SK-N-SH treated with all-trans-retinoic acid at 6 μM for 48 hours (cell line): ENCODE data around the gene ITGB1BP1.

Experiments used
- ATAC-seq: fragments of 200-7000 bp; cut with Tn5 transposase; 3 replicates; pipeline ENCODE4 v1.9.1; 2020; ENCODE audit warnings: mild to moderate bottlenecking, moderate library complexity
- ARNTL ChIP-seq: fragments of 450-650 bp; formaldehyde crosslinking; IDR thresholded peaks from 2 replicates; pipeline ENCODE4 v1.5.0; 2020; ENCODE audit warnings: low read depth, mild to moderate bottlenecking, moderate library complexity, borderline replicate concordance
- BACH2 ChIP-seq: fragments of 250-450 bp; sonication (Bioruptor Pico); IDR thresholded peaks from 2 replicates; pipeline ENCODE4 v1.9.0; 2021; ENCODE audit warnings: mild to moderate bottlenecking, borderline replicate concordance
- CREB5 ChIP-seq: fragments of 250-450 bp; sonication (Bioruptor Pico); IDR thresholded peaks from 2 replicates; pipeline ENCODE4 v1.5.1; 2020; ENCODE audit warnings: low read depth, mild to moderate bottlenecking, moderate library complexity
- CSDC2 ChIP-seq: fragments of 250-450 bp; sonication (Bioruptor Pico); IDR thresholded peaks from 2 replicates; pipeline ENCODE4 v1.5.0; 2020; ENCODE audit warnings: mild to moderate bottlenecking, moderate library complexity
- CSRNP3 ChIP-seq: fragments of 250-450 bp; sonication (Bioruptor Pico); IDR thresholded peaks from 2 replicates; pipeline ENCODE4 v1.5.1; 2021; ENCODE audit warnings: mild to moderate bottlenecking, moderate library complexity
- ESRRG ChIP-seq: fragments of 250-450 bp; sonication (Bioruptor Pico); IDR thresholded peaks from 2 replicates; pipeline ENCODE4 v1.6.1; 2021; ENCODE audit warnings: mild to moderate bottlenecking
- GLIS3 ChIP-seq: fragments of 250-450 bp; sonication (Bioruptor Pico); IDR thresholded peaks from 2 replicates; pipeline ENCODE4 v1.5.0; 2020; ENCODE audit warnings: mild to moderate bottlenecking, moderate library complexity
- ISL1 ChIP-seq: fragments of 250-450 bp; sonication (Bioruptor Pico); IDR thresholded peaks from 2 replicates; pipeline ENCODE4 v2.1.2; 2022; ENCODE audit warnings: mild to moderate bottlenecking, moderate library complexity
- OSR1 ChIP-seq: fragments of 250-450 bp; sonication (Bioruptor Pico); IDR thresholded peaks from 2 replicates; pipeline ENCODE4 v1.8.0; 2022; ENCODE audit warnings: moderate library complexity, mild to moderate bottlenecking, inconsistent platforms
- POU6F1 ChIP-seq: fragments of 250-450 bp; sonication (Bioruptor Pico); IDR thresholded peaks from 2 replicates; pipeline ENCODE4 v1.8.0; 2021; ENCODE audit warnings: low read depth, mild to moderate bottlenecking, moderate library complexity, borderline replicate concordance
- PPARA ChIP-seq: fragments of 250-450 bp; sonication (Bioruptor Pico); IDR thresholded peaks from 2 replicates; pipeline ENCODE4 v1.5.0; 2020; ENCODE audit warnings: mild to moderate bottlenecking, borderline replicate concordance
- RARB ChIP-seq: fragments of 250-450 bp; sonication (Bioruptor Pico); IDR thresholded peaks from 2 replicates; pipeline ENCODE4 v1.8.0; 2021; ENCODE audit warnings: mild to moderate bottlenecking, moderate library complexity
- SNAI2 ChIP-seq: fragments of 250-450 bp; sonication (Bioruptor Pico); IDR thresholded peaks from 2 replicates; pipeline ENCODE4 v1.5.0; 2020; ENCODE audit warnings: mild to moderate bottlenecking, moderate library complexity
- TCF4 ChIP-seq: fragments of 250-450 bp; sonication (Bioruptor Pico); IDR thresholded peaks from 2 replicates; pipeline ENCODE4 v1.8.0; 2021; ENCODE audit warnings: mild to moderate bottlenecking, moderate library complexity, borderline replicate concordance
- TOX ChIP-seq: fragments of 250-450 bp; sonication (Bioruptor Pico); IDR thresholded peaks from 2 replicates; pipeline ENCODE4 v1.8.0; 2021; ENCODE audit warnings: mild to moderate bottlenecking, moderate library complexity, borderline replicate concordance
- ZFP3 ChIP-seq: fragments of 250-450 bp; sonication (Bioruptor Pico); IDR thresholded peaks from 2 replicates; pipeline ENCODE4 v1.5.0; 2020; ENCODE audit warnings: mild to moderate bottlenecking, moderate library complexity
- ZFP30 ChIP-seq: fragments of 450-650 bp; formaldehyde crosslinking; IDR thresholded peaks from 2 replicates; pipeline ENCODE4 v1.5.0; 2022; ENCODE audit warnings: mild to moderate bottlenecking, moderate library complexity
- ZNF70 ChIP-seq: fragments of 450-650 bp; formaldehyde crosslinking; IDR thresholded peaks from 2 replicates; pipeline ENCODE4 v1.5.0; 2020; ENCODE audit warnings: mild to moderate bottlenecking, moderate library complexity
- ZNF8 ChIP-seq: fragments of 450-650 bp; formaldehyde crosslinking; IDR thresholded peaks from 2 replicates; pipeline ENCODE4 v1.5.0; 2020; ENCODE audit warnings: mild to moderate bottlenecking, moderate library complexity
- TF ChIP-seq, protein P1 (sequence below): fragments of 250-450 bp; sonication (Bioruptor Pico); IDR thresholded peaks from 2 replicates; pipeline ENCODE4 v1.8.0; 2020; ENCODE audit warnings: mild to moderate bottlenecking, moderate library complexity, borderline replicate concordance

Gene ITGB1BP1

DNA sequence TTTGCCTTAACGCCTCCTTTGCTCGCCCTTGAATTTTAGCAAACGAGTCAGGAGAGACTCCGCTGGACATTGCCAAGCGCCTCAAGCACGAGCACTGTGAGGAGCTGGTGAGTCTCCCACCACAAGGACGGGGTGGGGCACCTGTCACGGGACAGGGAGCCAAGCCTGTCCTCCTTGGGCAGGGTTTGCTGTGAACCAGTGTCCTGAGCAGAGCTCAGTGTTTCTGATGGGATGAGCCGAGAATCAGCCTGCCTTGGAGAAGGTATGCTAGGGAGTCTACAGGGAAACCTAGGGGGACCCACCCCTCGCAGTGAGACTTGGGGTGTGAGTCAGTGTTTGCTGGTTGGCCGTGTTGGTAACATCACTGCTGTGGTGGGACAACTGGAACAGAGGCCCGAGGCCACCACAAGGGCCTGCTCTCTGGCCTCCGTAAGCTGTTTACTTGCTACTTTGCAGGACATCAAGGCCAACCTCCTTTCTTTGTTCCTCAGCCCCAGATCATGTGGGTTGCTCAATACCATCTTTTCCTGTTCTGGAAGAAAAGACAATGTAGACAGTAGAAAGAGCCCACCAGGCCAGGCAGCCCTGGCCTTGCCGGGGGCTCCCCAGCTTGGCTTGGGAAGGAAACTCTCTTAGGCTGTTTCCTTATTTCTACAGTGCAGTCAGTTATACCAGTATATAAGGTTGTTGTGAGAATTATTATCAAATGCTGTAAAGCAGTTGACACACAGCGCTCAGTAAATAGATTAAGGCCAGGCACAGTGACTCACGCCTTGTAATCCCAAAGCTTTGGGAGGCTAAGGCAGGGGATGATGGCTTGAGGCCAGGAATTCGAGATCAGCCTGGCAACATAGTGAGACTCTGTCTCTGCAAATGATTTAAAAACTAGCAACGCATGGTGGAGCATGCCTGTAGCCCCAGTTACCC, 42.4 kb downstream of the ITGB1BP1 start:
- TF ChIP-seq ZFP3 (CRISPR knock-in tag) = peak; percentile 71; the same call in 1 of the 2 replicates
- peak; percentile 66 for TF ChIP-seq ISL1
- no peak for TF ChIP-seq ZFP30
- TF ChIP-seq OSR1 (CRISPR knock-in tag) = no peak
- TF ChIP-seq, protein P1, sequence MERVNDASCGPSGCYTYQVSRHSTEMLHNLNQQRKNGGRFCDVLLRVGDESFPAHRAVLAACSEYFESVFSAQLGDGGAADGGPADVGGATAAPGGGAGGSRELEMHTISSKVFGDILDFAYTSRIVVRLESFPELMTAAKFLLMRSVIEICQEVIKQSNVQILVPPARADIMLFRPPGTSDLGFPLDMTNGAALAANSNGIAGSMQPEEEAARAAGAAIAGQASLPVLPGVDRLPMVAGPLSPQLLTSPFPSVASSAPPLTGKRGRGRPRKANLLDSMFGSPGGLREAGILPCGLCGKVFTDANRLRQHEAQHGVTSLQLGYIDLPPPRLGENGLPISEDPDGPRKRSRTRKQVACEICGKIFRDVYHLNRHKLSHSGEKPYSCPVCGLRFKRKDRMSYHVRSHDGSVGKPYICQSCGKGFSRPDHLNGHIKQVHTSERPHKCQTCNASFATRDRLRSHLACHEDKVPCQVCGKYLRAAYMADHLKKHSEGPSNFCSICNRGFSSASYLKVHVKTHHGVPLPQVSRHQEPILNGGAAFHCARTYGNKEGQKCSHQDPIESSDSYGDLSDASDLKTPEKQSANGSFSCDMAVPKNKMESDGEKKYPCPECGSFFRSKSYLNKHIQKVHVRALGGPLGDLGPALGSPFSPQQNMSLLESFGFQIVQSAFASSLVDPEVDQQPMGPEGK (CRISPR knock-in tag) = no peak
- TF ChIP-seq POU6F1 (CRISPR knock-in tag) = no peak
- 0 out of 2 replicates have a peak, but pooled peaks have one; percentile 6 for TF ChIP-seq SNAI2
- TF ChIP-seq GLIS3 = no peak
- ATAC-seq = peak; percentile 83

DNA sequence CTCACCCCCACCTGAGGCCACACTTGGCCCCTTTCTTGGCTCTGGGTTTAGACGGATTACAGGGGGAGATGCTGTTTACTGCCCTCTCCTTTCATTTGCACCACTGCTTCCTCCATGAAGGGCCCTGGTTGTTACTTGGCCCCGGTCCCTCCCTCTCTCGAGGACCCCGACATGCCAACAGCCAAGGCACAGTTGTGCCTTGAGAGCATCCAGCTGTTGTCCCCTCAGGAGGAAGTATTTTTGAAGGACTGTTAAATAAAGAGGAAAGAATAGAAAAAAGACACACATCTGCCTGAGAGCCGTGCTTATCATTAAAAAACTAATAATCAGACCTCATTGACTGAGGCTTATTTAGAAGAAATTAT, 44.0 kb downstream of the ITGB1BP1 start:
- no peak for TF ChIP-seq CREB5 (CRISPR knock-in tag)
- TF ChIP-seq POU6F1 (CRISPR knock-in tag) = no peak
- TF ChIP-seq ZFP30 = no peak
- TF ChIP-seq ZNF70 (CRISPR knock-in tag) = no peak
- TF ChIP-seq BACH2 (CRISPR knock-in tag) = no peak
- TF ChIP-seq ZNF8 = no peak
- no peak for TF ChIP-seq CSRNP3 (CRISPR knock-in tag)
- TF ChIP-seq SNAI2 = no peak
- TF ChIP-seq OSR1 (CRISPR knock-in tag) = no peak
- no peak for TF ChIP-seq TOX (CRISPR knock-in tag)
- no peak for TF ChIP-seq CSDC2 (CRISPR knock-in tag)
- TF ChIP-seq ISL1 = no peak
- TF ChIP-seq GLIS3 = no peak
- no peak for TF ChIP-seq RARB (CRISPR knock-in tag)
- no peak for ATAC-seq

DNA sequence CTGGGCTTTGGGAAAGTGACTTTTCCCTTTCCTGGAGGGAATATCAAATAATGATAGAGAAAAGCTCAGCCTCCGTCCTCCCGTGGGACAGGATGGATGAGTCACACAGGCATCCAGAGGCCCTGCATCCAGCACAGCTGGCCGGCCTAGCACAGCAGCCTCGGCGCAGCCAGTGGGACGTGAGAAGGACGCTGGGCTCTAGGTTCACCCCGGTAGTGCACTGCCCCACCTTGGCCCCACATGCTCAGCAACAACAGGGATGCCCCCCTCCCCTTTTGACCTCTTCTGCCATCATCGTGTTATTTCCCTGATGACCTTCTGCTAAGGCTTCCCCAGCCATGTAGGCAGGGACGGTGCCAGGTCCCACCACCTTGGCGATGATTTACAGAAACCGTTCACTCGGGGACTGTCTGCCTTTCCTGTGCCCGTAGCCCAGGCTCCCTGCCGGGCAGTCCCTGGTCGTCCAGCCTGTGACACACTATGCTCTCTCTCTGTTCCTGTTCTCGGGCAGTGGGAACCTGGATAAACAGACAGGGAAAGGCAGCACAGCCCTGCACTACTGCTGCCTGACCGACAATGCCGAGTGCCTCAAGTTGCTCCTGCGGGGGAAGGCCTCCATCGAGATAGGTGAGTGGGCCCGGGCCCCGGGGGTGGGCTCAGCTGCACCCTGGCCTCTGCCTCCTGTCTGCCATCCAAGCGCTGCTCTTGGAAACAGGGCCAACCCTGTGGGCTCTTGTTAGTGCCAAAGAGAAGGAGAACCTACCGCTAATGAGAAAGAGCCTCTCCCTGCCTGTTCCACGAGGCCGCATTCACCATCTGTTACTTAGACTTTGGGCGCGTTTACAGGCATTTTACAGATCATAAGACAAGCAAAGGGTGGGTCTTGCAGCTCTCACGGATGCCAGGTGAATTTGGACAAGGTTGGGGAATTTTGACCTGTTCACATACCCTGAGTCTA, 44.6 kb downstream of the ITGB1BP1 start:
- peak; percentile 70 for ATAC-seq
- no peak for TF ChIP-seq BACH2 (CRISPR knock-in tag)
- no peak for TF ChIP-seq RARB (CRISPR knock-in tag)
- TF ChIP-seq CSRNP3 (CRISPR knock-in tag) = no peak
- no peak for TF ChIP-seq ISL1
- no peak for TF ChIP-seq ZNF70 (CRISPR knock-in tag)
- TF ChIP-seq, protein P1 (CRISPR knock-in tag) = no peak
- TF ChIP-seq SNAI2 = no peak
- no peak for TF ChIP-seq ESRRG (CRISPR knock-in tag)
- no peak for TF ChIP-seq ARNTL
- no peak for TF ChIP-seq TCF4 (CRISPR knock-in tag)
- no peak for TF ChIP-seq GLIS3
- TF ChIP-seq ZFP30 = no peak
- TF ChIP-seq POU6F1 (CRISPR knock-in tag) = no peak
- no peak for TF ChIP-seq PPARA (CRISPR knock-in tag)
- no peak for TF ChIP-seq ZNF8
